Astrocyte of the hippocampus (primary cell): Measurements from ENCODE around the gene MED26.
"Not testable (repeated sequence)": the region's sequence is repeated elsewhere in the genome, so short reads cannot be mapped to it uniquely, and the experiment has no call there.

Experiments
- DNase-seq: peaks from one replicate; pipeline ENCODE4 v3.0.0; 2011; ENCODE audit warnings: low read depth, low spot score

The MED26 gene, protein sequence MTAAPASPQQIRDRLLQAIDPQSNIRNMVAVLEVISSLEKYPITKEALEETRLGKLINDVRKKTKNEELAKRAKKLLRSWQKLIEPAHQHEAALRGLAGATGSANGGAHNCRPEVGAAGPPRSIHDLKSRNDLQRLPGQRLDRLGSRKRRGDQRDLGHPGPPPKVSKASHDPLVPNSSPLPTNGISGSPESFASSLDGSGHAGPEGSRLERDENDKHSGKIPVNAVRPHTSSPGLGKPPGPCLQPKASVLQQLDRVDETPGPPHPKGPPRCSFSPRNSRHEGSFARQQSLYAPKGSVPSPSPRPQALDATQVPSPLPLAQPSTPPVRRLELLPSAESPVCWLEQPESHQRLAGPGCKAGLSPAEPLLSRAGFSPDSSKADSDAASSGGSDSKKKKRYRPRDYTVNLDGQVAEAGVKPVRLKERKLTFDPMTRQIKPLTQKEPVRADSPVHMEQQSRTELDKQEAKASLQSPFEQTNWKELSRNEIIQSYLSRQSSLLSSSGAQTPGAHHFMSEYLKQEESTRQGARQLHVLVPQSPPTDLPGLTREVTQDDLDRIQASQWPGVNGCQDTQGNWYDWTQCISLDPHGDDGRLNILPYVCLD

DNA sequence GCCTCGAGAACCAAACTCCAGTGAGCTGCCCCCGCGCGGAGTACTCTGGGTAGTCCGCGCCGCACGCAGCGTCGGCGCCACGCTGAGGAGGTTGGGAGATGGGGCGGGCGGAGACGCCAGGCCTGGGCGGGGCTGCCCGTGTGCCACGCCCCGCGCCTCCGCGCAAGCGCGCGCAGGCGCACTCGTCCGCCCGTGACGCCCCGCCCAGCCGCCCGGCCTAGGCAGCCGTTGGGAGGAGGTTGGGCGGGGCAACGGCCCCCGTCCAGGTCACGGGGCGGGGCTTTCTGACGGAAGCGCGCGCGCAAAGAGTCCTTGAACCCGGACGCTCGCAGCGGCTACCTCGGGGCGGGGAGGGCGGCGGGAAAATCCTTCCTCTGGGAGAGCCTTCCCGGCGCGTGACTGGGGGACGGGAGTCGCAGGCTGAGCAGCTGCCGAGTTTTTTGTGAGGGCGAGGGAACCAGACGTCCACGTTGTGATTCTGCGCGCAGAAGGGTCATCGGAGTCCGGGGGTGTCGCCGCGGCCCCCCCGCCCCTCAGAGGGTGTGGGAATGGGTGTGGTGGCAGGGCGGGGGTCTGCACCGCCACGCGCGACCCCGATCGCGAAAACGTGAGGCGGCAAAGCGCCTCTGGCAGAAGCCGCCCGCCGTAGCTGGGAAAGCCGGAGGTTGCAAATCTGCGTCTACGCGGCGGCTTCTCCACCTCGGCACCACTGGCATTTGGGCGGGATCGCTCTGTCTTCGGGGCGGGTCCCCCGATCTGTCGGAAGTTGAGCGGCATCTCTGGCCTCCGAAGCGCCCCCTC, at the start of gene MED26:
TSS of gene MED26 (minus strand) at position 22 of the 801 bp plus-strand sequence. CDS start 261 bp downstream, outside the sequence.
- peak; percentile 99 for DNase-seq

GRCh38 chr19:16677055-16677454, 49.1 kb upstream of the MED26 start:
- DNase-seq, result no peak

DNA sequence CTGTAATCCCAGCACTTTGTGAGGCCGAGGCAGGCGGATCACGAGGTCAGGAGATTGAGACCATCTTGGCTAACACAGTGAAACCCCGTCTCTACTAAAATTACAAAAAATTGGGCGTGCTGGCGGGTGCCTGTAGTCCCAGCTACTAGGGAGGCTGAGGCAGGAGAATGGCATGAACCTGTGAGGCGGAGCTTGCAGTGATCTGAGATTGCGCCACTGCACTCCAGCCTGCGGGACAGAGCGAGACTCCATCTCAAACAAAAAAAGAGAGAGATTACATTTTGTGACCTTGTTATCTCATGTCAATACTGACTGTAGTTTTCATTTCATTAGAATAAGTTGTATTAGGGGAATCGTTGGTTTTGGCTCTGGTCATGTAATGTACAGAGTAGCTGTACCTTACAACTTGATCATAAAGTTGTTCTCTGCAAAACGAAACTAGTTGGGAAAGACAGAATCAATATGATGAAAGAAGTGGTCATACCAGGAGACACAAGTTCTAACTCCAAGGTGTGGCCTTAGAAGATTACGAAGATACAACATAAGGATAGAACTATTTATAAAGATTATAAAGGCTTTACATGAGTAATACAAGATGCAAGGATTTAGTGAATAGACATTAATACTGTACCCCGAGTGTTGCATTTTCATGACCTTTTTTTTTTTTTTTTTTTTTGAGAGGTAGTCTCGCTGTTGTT, 48.2 kb upstream of the MED26 start:
- no peak for DNase-seq

DNA sequence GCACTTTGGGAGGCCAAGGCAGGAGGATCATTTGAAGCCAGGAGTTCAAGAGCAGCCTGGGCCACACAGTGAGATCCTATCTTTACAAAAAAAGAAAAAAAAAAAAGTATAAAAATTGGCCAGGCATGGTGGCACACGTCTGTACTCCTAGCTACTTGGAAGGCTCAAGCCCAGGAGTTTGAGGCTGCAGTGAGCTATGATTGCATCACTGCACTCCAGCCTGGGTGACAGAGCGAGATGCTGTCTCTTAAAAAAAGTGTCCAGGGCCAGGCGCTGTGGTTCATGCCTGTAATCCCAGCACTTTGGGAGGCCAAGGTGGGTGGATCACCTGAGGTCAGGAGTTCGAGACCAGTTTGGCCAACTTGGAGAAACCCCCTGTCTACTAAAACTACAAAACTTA, 45.8 kb upstream of the MED26 start:
- DNase-seq, result not testable (repeated sequence)

DNA sequence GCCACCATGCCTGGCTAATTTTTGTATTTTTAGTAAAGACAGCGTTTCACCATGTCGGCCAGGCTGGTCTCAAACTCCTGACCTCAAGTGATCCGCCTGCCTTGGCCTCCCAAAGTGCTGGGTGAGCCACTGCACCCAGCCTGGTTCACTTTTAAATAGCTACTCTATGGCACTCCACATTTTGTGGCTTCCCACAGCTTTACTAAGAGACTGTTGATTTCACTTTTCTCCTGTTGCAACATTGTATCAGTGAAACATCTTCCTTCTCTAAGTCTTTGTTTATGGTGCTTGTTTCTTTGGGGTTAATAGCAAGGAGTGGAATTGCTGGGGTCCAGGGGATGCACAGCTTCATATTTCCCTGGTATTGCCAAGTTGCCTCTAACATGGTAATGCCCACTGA, 45.2 kb upstream of the MED26 start:
- DNase-seq, result no peak

DNA sequence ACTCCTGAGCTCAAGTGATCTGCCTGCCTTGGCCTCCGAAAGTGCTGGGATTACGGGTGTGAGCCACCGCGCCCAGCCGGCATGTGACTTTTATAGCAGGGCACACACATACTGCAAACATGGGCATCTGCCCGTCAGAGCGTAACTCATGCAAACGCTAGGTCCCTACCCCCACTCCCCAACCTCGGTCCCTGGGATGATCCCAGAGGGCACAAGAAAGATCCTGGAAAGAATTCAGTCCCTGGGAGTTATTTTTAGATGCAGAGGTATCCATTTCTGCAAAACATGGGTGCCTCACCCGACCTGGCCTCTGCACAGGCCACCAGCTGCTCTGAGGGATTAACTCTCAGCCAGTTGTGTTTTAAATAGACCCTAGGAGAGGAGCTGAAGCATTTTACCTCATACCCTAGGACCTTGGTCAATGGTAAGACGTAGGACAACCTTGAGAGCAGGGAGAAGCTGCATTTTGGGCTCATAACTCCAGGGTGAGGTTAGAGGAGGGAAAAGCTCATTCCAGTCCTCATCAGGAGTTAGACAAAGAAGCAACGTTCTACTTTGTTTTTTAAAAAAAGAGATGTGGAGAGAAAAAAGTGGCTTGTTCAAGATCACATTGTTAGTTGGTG, 43.8 kb upstream of the MED26 start:
- DNase-seq, result no peak

GRCh38 chr19:16670291-16670690, 42.3 kb upstream of the MED26 start:
- no peak for DNase-seq

DNA sequence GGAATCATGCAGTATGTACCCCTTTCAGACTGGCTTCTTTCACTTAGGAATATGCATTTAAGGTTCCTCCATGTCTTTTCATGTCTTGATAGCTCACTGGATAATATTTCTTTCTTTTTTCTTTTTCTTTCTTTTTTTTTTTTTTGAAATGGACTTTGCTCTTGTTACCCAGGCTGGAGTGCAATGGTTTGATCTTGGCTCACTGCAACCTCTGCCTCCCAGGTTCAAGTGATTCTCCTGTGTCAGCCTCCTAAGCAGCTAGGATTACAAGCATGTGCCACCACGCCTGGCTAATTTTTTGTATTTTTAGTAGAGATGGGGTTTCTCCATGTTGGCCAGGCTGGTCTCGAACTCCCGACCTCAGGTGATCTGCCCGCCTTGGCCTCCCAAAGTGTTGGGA, 40.7 kb upstream of the MED26 start:
- DNase-seq, result not testable (repeated sequence)

- DNase-seq, result no peak
These were observed 40.2 kb upstream of the MED26 start for GRCh38 chr19:16668176-16668575.

DNA sequence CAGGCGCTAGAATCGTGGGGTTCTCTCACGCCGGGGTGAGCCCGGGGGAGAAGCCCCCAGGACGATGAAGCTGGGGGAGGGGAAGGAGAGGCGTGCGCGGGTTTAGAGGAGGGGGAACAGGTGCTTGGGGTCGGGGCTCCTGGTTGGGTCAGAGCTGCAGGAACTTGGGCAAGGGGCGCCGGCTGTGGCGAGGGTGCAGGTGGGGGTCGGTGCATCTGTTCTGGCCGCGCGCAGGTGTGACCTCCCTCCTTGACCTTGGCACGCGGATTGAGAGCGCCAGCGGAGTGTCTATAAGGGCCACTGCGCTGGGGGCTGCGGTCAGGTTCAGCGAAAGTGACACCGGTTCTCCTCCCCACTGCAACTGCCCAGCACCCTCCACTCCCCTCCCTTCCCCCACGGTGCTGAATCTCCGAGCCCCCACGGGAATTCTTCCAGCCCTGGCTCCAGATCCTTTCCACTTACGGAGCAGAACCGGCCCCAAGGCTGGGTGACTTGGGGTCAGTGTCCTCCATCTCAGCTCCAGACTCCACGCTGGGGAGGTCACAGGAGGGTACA, 33.6 kb upstream of the MED26 start:
- DNase-seq, result peak; percentile 11

GRCh38 chr19:16660763-16661479, 32.9 kb upstream of the MED26 start, which contains the start of gene TMEM38A:
Gene TMEM38A, plus strand, starts transcription at chr19:16661139. Its CDS starts 79 bp downstream, at chr19:16661218.
- DNase-seq, result peak; percentile 49

GRCh38 chr19:16659832-16660708, 32.1 kb upstream of the MED26 start, which contains the start of gene SMIM7:
Gene SMIM7, minus strand, starts transcription at chr19:16660144. Its CDS starts 34 bp downstream, at chr19:16660110.
- peak; percentile 99 for DNase-seq

GRCh38 chr19:16659464-16659831, 31.4 kb upstream of the MED26 start:
- DNase-seq, result no peak

DNA sequence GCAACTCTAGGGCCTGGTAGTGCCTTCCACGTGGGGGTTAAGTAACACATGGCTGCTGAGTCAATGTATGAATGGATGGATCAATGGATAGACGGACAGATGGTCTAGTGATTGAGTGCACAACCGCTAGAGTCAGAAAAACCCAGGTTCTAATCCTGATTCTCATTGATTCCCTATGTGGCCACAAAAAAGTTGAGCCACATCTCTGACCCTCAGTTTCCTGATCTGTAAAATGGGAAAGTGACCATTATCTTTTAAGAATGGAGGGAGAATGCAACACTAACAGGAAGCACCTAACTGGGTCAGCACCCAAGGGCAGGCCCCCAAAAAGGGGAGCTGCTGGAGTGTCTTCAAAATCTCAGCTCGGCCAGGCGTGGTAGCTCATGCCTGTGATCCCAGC, 29.4 kb upstream of the MED26 start:
- DNase-seq, result no peak

GRCh38 chr19:16655727-16656126, 27.7 kb upstream of the MED26 start:
- DNase-seq, result no peak

DNA sequence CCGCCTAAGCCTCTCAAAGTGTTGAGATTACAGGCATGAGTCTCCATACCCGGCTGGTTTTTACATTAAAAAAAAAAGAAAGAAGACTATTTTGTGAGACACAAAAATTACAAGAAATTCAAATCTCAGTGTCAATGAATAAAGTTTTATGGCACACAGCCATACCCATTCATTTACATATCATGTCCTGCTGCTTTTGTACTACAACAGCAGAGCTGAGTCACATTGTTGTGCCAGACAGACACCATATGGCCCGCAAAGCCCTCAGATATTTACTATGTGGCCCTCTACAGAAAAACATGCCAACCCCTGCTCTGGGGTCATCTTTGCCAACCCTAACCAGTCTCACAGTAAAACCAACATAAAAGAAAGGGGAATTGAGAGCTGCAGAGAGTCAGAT, 26.6 kb upstream of the MED26 start:
- DNase-seq, result peak; percentile 25

- peak; percentile 7 for DNase-seq
These were observed 26.1 kb upstream of the MED26 start for GRCh38 chr19:16654140-16654539.

- no peak for DNase-seq
These were observed 24.9 kb upstream of the MED26 start for GRCh38 chr19:16652854-16653253.
